GM23338 (cell line): Measurements from ENCODE around the gene GTF2E1. TPM values are rescaled to one million over a fixed set of nuclear protein-coding genes. Genes with fewer than 3 reads are reported as not detected.
"Not testable (repeated sequence)": the region's sequence is repeated elsewhere in the genome, so short reads cannot be mapped to it uniquely, and the experiment has no call there.

Experiments
- ATAC-seq: fragments of 200-7000 bp; cut with Tn5 transposase; 3 replicates; pipeline ENCODE4 v1.9.1; 2020
- DNase-seq: peaks from one replicate; pipeline ENCODE4 v3.0.0-alpha.2; 2015; ENCODE audit warnings: low spot score
- H2AFZ ChIP-seq: fragments of 200-600 bp; sonication (generic); 2 replicates; pipeline ENCODE4 v1.8.0; 2016; ENCODE audit warnings: antibody characterized with exemption, mild to moderate bottlenecking, moderate library complexity
- H3F3A ChIP-seq: fragments of 200-600 bp; sonication (generic); replicated peaks from 2 replicates; pipeline ENCODE4 v1.8.0; 2017; ENCODE audit warnings: antibody characterized with exemption, mixed run types, low read depth
- H3K27ac ChIP-seq: fragments of 200-600 bp; sonication (generic); 2 replicates; pipeline ENCODE4 v1.6.1; 2016; ENCODE audit warnings: low read depth
- H3K27me3 ChIP-seq: fragments of 200-600 bp; sonication (generic); 2 replicates; pipeline ENCODE4 v1.8.0; 2016; ENCODE audit warnings: mild to moderate bottlenecking, mixed run types, moderate library complexity; ENCODE audit not compliant: insufficient read depth
- H3K36me3 ChIP-seq: fragments of 200-600 bp; sonication (generic); 2 replicates; pipeline ENCODE4 v1.8.0; 2016; ENCODE audit warnings: mild to moderate bottlenecking; ENCODE audit not compliant: insufficient read depth
- H3K4me1 ChIP-seq: fragments of 200-600 bp; sonication (generic); 2 replicates; pipeline ENCODE4 v1.8.0; 2016; ENCODE audit warnings: mild to moderate bottlenecking, moderate library complexity; ENCODE audit not compliant: insufficient read depth
- H3K4me2 ChIP-seq: fragments of 200-600 bp; sonication (generic); 2 replicates; pipeline ENCODE4 v1.7.1; 2017; ENCODE audit warnings: mixed run types
- H3K4me3 ChIP-seq: fragments of 200-600 bp; sonication (generic); 2 replicates; pipeline ENCODE4 v1.6.1; 2016; ENCODE audit warnings: mixed run types
- H3K79me2 ChIP-seq: fragments of 200-600 bp; sonication (generic); replicated peaks from 2 replicates; pipeline ENCODE4 v1.8.0; 2017; ENCODE audit warnings: mild to moderate bottlenecking; ENCODE audit not compliant: insufficient read depth
- H3K9me2 ChIP-seq: fragments of 200-600 bp; sonication (generic); 2 replicates; pipeline ENCODE4 v1.8.0; 2017; ENCODE audit not compliant: insufficient read depth
- H4K20me1 ChIP-seq: fragments of 200-600 bp; sonication (generic); replicated peaks from 2 replicates; pipeline ENCODE4 v1.8.0; 2017; ENCODE audit warnings: mild to moderate bottlenecking; ENCODE audit not compliant: insufficient read depth
- H3K27ac Mint-ChIP-seq: 2 replicates; pipeline ENCODE4 v1.8.0; 2020; ENCODE audit warnings: inconsistent platforms, mild to moderate bottlenecking, moderate library complexity, mixed read lengths
- H3K27me3 Mint-ChIP-seq: 3 replicates; pipeline ENCODE4 v1.8.0; 2022; ENCODE audit warnings: low read depth, mild to moderate bottlenecking, moderate library complexity, mixed read lengths, inconsistent platforms; ENCODE audit not compliant: insufficient read depth, poor library complexity
- H3K36me3 Mint-ChIP-seq: 3 replicates; pipeline ENCODE4 v1.8.0; 2021; ENCODE audit warnings: low read depth, mild to moderate bottlenecking, inconsistent platforms, moderate library complexity, mixed read lengths
- H3K4me1 Mint-ChIP-seq: 3 replicates; pipeline ENCODE4 v1.8.0; 2020; ENCODE audit warnings: mild to moderate bottlenecking, inconsistent platforms, mixed read lengths
- H3K4me3 Mint-ChIP-seq: 3 replicates; pipeline ENCODE4 v1.8.0; 2021; ENCODE audit warnings: moderate library complexity, mild to moderate bottlenecking, inconsistent platforms, mixed read lengths
- H3K9me3 Mint-ChIP-seq: 3 replicates; pipeline ENCODE4 v1.8.0; 2020; ENCODE audit warnings: moderate library complexity, mild to moderate bottlenecking, inconsistent platforms, mixed read lengths
- CREB1 ChIP-seq: fragments of 250-450 bp; sonication (Bioruptor Pico); IDR thresholded peaks from 2 replicates; pipeline ENCODE4 v1.5.0; 2020; ENCODE audit warnings: low read depth, mild to moderate bottlenecking, moderate library complexity
- EZH2 ChIP-seq: fragments of 200-600 bp; sonication (generic); IDR thresholded peaks from one replicate; pipeline ENCODE4 v1.8.0; 2017; ENCODE audit warnings: antibody characterized with exemption, mild to moderate bottlenecking, low read depth; ENCODE audit not compliant: unreplicated experiment
- EZH2phosphoT487 ChIP-seq: fragments of 200-600 bp; sonication (generic); IDR thresholded peaks from one replicate; pipeline ENCODE4 v1.8.1; 2018; ENCODE audit warnings: antibody characterized with exemption; ENCODE audit not compliant: unreplicated experiment
- JUNB ChIP-seq: IDR thresholded peaks from one replicate; pipeline ENCODE4 v1.6.1; 2016; ENCODE audit warnings: antibody characterized with exemption; ENCODE audit not compliant: unreplicated experiment
- NANOG ChIP-seq: IDR thresholded peaks from 2 replicates; pipeline ENCODE4 v1.6.1; 2016; ENCODE audit warnings: antibody characterized with exemption, borderline replicate concordance
- POLR2AphosphoS5 ChIP-seq: IDR thresholded peaks from 2 replicates; pipeline ENCODE4 v1.6.1; 2016; ENCODE audit warnings: antibody characterized with exemption, low read depth
- STAT1 ChIP-seq: IDR thresholded peaks from one replicate; pipeline ENCODE4 v1.6.1; 2016; ENCODE audit warnings: antibody characterized with exemption; ENCODE audit not compliant: unreplicated experiment
- ZNF114 ChIP-seq: fragments of 250-450 bp; sonication (Bioruptor Pico); IDR thresholded peaks from 2 replicates; pipeline ENCODE4 v1.5.0; 2020; ENCODE audit warnings: mild to moderate bottlenecking, moderate library complexity
- ZNF331 ChIP-seq: fragments of 250-450 bp; sonication (Bioruptor Pico); IDR thresholded peaks from 2 replicates; pipeline ENCODE4 v1.5.0; 2020; ENCODE audit warnings: low read depth, mild to moderate bottlenecking, moderate library complexity
- polyA plus RNA-seq: library from polyadenylated mRNA; unstranded; fragments of >200 nt; fragmentation: Nextera tagmentation; extraction: Ambion mirVana; gene quantifications from 2 replicates; pipeline ENCODE4 v1.2.1, GENCODE V29; 2016
- total RNA-seq: library from RNA; depleted of rRNA; stranded (reverse); fragments of >200 nt; shearing (Covaris generic); gene quantifications from 2 replicates; pipeline ENCODE4 v1.2.3, GENCODE V29; 2014
- TF ChIP-seq, protein P1 (sequence below): IDR thresholded peaks from one replicate; pipeline ENCODE4 v1.6.1; 2018; ENCODE audit warnings: antibody characterized with exemption; ENCODE audit not compliant: unreplicated experiment
- TF ChIP-seq, protein P2 (sequence below): IDR thresholded peaks from 2 replicates; pipeline ENCODE4 v1.6.1; 2016; ENCODE audit warnings: antibody characterized with exemption

The GTF2E1 gene
- total and polyA plus RNA-seq, 2 experiments from 2014 or later = 24.3 to 69.0 TPM

DNA sequence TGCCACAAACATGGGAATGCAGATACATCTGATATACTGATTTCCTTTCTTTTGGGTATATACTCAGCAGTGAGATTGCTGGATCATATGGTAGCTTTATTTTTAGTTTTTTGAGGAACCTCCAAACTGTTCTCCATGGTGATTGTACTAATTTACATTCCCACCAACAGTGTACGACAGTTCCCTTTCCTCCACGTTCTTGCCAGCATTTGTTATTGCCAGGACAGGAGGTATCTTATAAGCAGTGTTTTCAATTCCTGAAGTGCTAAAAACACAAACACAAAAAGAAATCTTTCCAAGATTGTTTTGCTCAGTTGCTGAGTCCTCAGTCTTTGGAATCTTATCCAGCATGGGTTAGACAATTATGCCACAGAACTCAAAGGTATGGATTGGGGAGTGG, 13.5 kb downstream of the GTF2E1 start (continued):
- TF ChIP-seq, protein P1, sequence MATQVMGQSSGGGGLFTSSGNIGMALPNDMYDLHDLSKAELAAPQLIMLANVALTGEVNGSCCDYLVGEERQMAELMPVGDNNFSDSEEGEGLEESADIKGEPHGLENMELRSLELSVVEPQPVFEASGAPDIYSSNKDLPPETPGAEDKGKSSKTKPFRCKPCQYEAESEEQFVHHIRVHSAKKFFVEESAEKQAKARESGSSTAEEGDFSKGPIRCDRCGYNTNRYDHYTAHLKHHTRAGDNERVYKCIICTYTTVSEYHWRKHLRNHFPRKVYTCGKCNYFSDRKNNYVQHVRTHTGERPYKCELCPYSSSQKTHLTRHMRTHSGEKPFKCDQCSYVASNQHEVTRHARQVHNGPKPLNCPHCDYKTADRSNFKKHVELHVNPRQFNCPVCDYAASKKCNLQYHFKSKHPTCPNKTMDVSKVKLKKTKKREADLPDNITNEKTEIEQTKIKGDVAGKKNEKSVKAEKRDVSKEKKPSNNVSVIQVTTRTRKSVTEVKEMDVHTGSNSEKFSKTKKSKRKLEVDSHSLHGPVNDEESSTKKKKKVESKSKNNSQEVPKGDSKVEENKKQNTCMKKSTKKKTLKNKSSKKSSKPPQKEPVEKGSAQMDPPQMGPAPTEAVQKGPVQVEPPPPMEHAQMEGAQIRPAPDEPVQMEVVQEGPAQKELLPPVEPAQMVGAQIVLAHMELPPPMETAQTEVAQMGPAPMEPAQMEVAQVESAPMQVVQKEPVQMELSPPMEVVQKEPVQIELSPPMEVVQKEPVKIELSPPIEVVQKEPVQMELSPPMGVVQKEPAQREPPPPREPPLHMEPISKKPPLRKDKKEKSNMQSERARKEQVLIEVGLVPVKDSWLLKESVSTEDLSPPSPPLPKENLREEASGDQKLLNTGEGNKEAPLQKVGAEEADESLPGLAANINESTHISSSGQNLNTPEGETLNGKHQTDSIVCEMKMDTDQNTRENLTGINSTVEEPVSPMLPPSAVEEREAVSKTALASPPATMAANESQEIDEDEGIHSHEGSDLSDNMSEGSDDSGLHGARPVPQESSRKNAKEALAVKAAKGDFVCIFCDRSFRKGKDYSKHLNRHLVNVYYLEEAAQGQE = no peak
- no peak for TF ChIP-seq POLR2AphosphoS5
- no peak for TF ChIP-seq STAT1
- TF ChIP-seq, protein P2, sequence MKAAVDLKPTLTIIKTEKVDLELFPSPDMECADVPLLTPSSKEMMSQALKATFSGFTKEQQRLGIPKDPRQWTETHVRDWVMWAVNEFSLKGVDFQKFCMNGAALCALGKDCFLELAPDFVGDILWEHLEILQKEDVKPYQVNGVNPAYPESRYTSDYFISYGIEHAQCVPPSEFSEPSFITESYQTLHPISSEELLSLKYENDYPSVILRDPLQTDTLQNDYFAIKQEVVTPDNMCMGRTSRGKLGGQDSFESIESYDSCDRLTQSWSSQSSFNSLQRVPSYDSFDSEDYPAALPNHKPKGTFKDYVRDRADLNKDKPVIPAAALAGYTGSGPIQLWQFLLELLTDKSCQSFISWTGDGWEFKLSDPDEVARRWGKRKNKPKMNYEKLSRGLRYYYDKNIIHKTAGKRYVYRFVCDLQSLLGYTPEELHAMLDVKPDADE = no peak

GRCh38 chr3:120758551-120758950, 16.0 kb downstream of the GTF2E1 start:
- H3K27ac Mint-ChIP-seq, H3K4me1 ChIP-seq, H3K36me3 ChIP-seq, H3K4me3 ChIP-seq, ATAC-seq, H3K27me3 ChIP-seq, H3K4me2 ChIP-seq, H3F3A ChIP-seq, H3K4me3 Mint-ChIP-seq, DNase-seq, H3K27me3 Mint-ChIP-seq, H4K20me1 ChIP-seq, H2AFZ ChIP-seq, H3K9me2 ChIP-seq, H3K27ac ChIP-seq: not testable (repeated sequence)
- Mint-ChIP-seq H3K36me3 (peaks cover 67% of the 10 kb centered on the region), H3K9me3 (peaks cover 11% of the 10 kb centered on the region; the same call in 2 of the 3 replicates), H3K4me1 (peaks cover 33% of the 10 kb centered on the region)
- peaks cover 100% of the 10 kb centered on the region for H3K79me2 ChIP-seq

DNA sequence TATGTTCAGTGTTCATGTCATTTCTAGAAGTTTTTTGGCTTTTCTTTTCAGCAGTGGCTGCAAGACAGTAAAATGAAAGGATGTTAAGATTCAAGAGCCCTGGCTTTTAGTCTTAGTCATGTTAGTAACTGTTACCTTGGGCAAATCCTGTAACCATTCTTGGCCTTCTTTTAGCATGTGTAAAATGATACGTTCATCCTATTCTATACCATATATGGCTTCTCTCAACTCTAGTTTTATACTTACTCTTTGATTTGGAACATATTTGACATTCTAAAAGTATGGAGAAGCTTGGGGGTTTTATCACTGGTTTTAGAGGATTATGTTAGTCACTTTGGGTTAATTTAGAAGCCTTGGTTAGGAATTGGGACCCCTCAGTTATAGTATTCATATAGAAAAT, 20.1 kb downstream of the GTF2E1 start:
- no peak overlapping the region for H3K4me3 ChIP-seq
- H3K27ac ChIP-seq = no peak overlapping the region
- ATAC-seq = no peak
- H2AFZ ChIP-seq = no peak overlapping the region
- H3K4me2 ChIP-seq = no peak overlapping the region
- Mint-ChIP-seq H3K9me3 (peaks cover 8% of the 10 kb centered on the region; the same call in 2 of the 3 replicates), H3K27me3 (peaks cover 3% of the 10 kb centered on the region), H3K27ac (no peak overlapping the region), H3K4me3 (no peak overlapping the region), H3K4me1 (peaks cover 53% of the 10 kb centered on the region), H3K36me3 (peaks cover 28% of the 10 kb centered on the region)
- H3K36me3 ChIP-seq = no peaks in the 10 kb centered on the region
- peaks cover 28% of the 10 kb centered on the region for H3K4me1 ChIP-seq
- H3K9me2 ChIP-seq = no peaks in the 10 kb centered on the region
- peaks cover 14% of the 10 kb centered on the region for H4K20me1 ChIP-seq
- H3F3A ChIP-seq = no peaks in the 10 kb centered on the region
- no peak for DNase-seq
- H3K79me2 ChIP-seq = peaks cover 100% of the 10 kb centered on the region
- no peaks in the 10 kb centered on the region for H3K27me3 ChIP-seq
- TF ChIP-seq, protein P2 = no peak
- no peak for TF ChIP-seq EZH2phosphoT487
- no peak for TF ChIP-seq NANOG
- TF ChIP-seq, protein P1 = no peak
- TF ChIP-seq ZNF331 (CRISPR knock-in tag) = no peak
- no peak for TF ChIP-seq EZH2
- TF ChIP-seq CREB1 (CRISPR knock-in tag) = no peak
- no peak for TF ChIP-seq JUNB
- TF ChIP-seq ZNF114 (CRISPR knock-in tag) = no peak
- no peak for TF ChIP-seq STAT1
- TF ChIP-seq POLR2AphosphoS5 = no peak
